ENCODE measurements around the gene LYPD5. TPM values are rescaled to one million over a fixed set of nuclear protein-coding genes. Genes with fewer than 3 reads are reported as not detected.

Gene LYPD5
- total RNA-seq, 1 donor from 2014 or later = not detected

- Mint-ChIP-seq H3K27ac (ENCODE audit: unreplicated experiment) (no peak overlapping the region), H3K27me3 (ENCODE audit: low read depth, unreplicated experiment) (peaks cover 34% of the 10 kb centered on the region), H3K36me3 (ENCODE audit: low read depth, unreplicated experiment) (peaks cover 3% of the 10 kb centered on the region), H3K4me1 (ENCODE audit: low read depth, unreplicated experiment) (peaks cover 2% of the 10 kb centered on the region), H3K4me3 (ENCODE audit: unreplicated experiment) (no peak overlapping the region), H3K9me3 (ENCODE audit: unreplicated experiment) (peaks cover 4% of the 10 kb centered on the region)
- no peak for DNase-seq (ENCODE audit: low read depth)
- H3K9ac ChIP-seq (ENCODE audit: low read length) = no peak overlapping the region
- H2AFZ ChIP-seq (ENCODE audit: low read depth, low read length) = no peak overlapping the region
- H3K79me2 ChIP-seq (ENCODE audit: insufficient read depth, low read length) = no peaks in the 10 kb centered on the region
- H3K4me3 ChIP-seq (ENCODE audit: insufficient read depth, low read depth, low read length) = no peak overlapping the region
- H3K27ac ChIP-seq (ENCODE audit: low read depth, low read length) = no peak overlapping the region
- H4K20me1 ChIP-seq (ENCODE audit: insufficient read depth, low read length) = no peaks in the 10 kb centered on the region
- no peak overlapping the region for H3K4me2 ChIP-seq (ENCODE audit: low read length)
- no peak for FAIRE-seq
- H3K36me3 ChIP-seq (ENCODE audit: insufficient read depth, low read length) = no peaks in the 10 kb centered on the region
- TF ChIP-seq EZH2 (IDR thresholded peaks at IDR 0.05; ENCODE audit: insufficient read depth, low read length) = no peak
- TF ChIP-seq CTCF (IDR thresholded peaks at IDR 0.05; ENCODE audit: insufficient read depth, low read depth, low read length) = no peak
- H3K27me3 ChIP-seq (ENCODE audit: insufficient read depth, low read length) = peaks cover 2% of the 10 kb centered on the region
- no peaks in the 10 kb centered on the region for H3K4me1 ChIP-seq (ENCODE audit: insufficient read depth, low read length)
- H3K9me3 ChIP-seq (ENCODE audit: insufficient read depth, low read depth, low read length) = no peaks in the 10 kb centered on the region
Observed at GRCh38 chr19:43814663-43815352, 12.6 kb upstream of the LYPD5 start.

- Histone ChIP-seq H3K79me2 (ENCODE audit: insufficient read depth, low read length) (no peaks in the 10 kb centered on the region), H3K36me3 (ENCODE audit: insufficient read depth, low read length) (no peaks in the 10 kb centered on the region), H3K27ac (ENCODE audit: low read depth, low read length) (no peak overlapping the region), H3K4me1 (ENCODE audit: insufficient read depth, low read length) (no peaks in the 10 kb centered on the region), H3K4me2 (ENCODE audit: low read length) (no peak overlapping the region), H4K20me1 (ENCODE audit: insufficient read depth, low read length) (no peaks in the 10 kb centered on the region), H3K9me3 (ENCODE audit: insufficient read depth, low read depth, low read length) (no peaks in the 10 kb centered on the region), H2AFZ (ENCODE audit: low read depth, low read length) (no peak overlapping the region), H3K27me3 (ENCODE audit: insufficient read depth, low read length) (peaks cover 2% of the 10 kb centered on the region), H3K9ac (ENCODE audit: low read length) (no peak overlapping the region), H3K4me3 (ENCODE audit: insufficient read depth, low read depth, low read length) (no peak overlapping the region)
- DNase-seq (ENCODE audit: low read depth) (no peak), FAIRE-seq (no peak)
- peaks cover 28% of the 10 kb centered on the region for H3K27me3 Mint-ChIP-seq (ENCODE audit: low read depth, unreplicated experiment)
- TF ChIP-seq CTCF (IDR thresholded peaks at IDR 0.05; ENCODE audit: insufficient read depth, low read depth, low read length) (no peak), EZH2 (IDR thresholded peaks at IDR 0.05; ENCODE audit: insufficient read depth, low read length) (no peak)
- H3K27ac Mint-ChIP-seq (ENCODE audit: unreplicated experiment) = no peak overlapping the region
- no peak overlapping the region for H3K4me3 Mint-ChIP-seq (ENCODE audit: unreplicated experiment)
- H3K9me3 Mint-ChIP-seq (ENCODE audit: unreplicated experiment) = no peaks in the 10 kb centered on the region
- no peaks in the 10 kb centered on the region for H3K36me3 Mint-ChIP-seq (ENCODE audit: low read depth, unreplicated experiment)
- H3K4me1 Mint-ChIP-seq (ENCODE audit: low read depth, unreplicated experiment) = peaks cover 2% of the 10 kb centered on the region
Observed at GRCh38 chr19:43812688-43813087, 10.4 kb upstream of the LYPD5 start.

- TF ChIP-seq CTCF (IDR thresholded peaks at IDR 0.05; ENCODE audit: insufficient read depth, low read depth, low read length) = no peak
- no peak for TF ChIP-seq EZH2 (IDR thresholded peaks at IDR 0.05; ENCODE audit: insufficient read depth, low read length)
- no peaks in the 10 kb centered on the region for H3K4me1 ChIP-seq (ENCODE audit: insufficient read depth, low read length)
- peaks cover 2% of the 10 kb centered on the region for H3K4me1 Mint-ChIP-seq (ENCODE audit: low read depth, unreplicated experiment)
- H3K27me3 ChIP-seq (ENCODE audit: insufficient read depth, low read length) = peaks cover 2% of the 10 kb centered on the region
- no peak overlapping the region for H3K27ac ChIP-seq (ENCODE audit: low read depth, low read length)
- DNase-seq (ENCODE audit: low read depth) (no peak), FAIRE-seq (no peak)
- no peaks in the 10 kb centered on the region for H3K36me3 Mint-ChIP-seq (ENCODE audit: low read depth, unreplicated experiment)
- no peaks in the 10 kb centered on the region for H4K20me1 ChIP-seq (ENCODE audit: insufficient read depth, low read length)
- no peaks in the 10 kb centered on the region for H3K9me3 Mint-ChIP-seq (ENCODE audit: unreplicated experiment)
- H3K4me2 ChIP-seq (ENCODE audit: low read length) = no peak overlapping the region
- H3K4me3 ChIP-seq (ENCODE audit: insufficient read depth, low read depth, low read length) = no peak overlapping the region
- H3K9me3 ChIP-seq (ENCODE audit: insufficient read depth, low read depth, low read length) = no peaks in the 10 kb centered on the region
- H2AFZ ChIP-seq (ENCODE audit: low read depth, low read length) = no peak overlapping the region
- H3K27me3 Mint-ChIP-seq (ENCODE audit: low read depth, unreplicated experiment) = peaks cover 31% of the 10 kb centered on the region
- H3K9ac ChIP-seq (ENCODE audit: low read length) = no peak overlapping the region
- no peak overlapping the region for H3K4me3 Mint-ChIP-seq (ENCODE audit: unreplicated experiment)
- H3K27ac Mint-ChIP-seq (ENCODE audit: unreplicated experiment) = no peak overlapping the region
- no peaks in the 10 kb centered on the region for H3K36me3 ChIP-seq (ENCODE audit: insufficient read depth, low read length)
- no peaks in the 10 kb centered on the region for H3K79me2 ChIP-seq (ENCODE audit: insufficient read depth, low read length)
Observed at GRCh38 chr19:43812259-43812658, 10.0 kb upstream of the LYPD5 start.

Data from astrocyte (in vitro differentiated cells and primary cell).